ENCODE data around the gene ABCC10.

GRCh38 chr6:43464337-43464736 is 37.0 kb downstream of the ABCC10 start:
- TF ChIP-seq CTCF (IDR thresholded peaks at IDR 0.05) (no peak), POLR2AphosphoS5 (IDR thresholded peaks at IDR 0.05) (no peak), POLR2A (IDR thresholded peaks at IDR 0.05) (no peak)
